SHP77 treated with DMSO at 0.1 percent for 48 hours (cell line): ENCODE measurements around the gene CHCHD1.
"Not testable (repeated sequence)": the region's sequence is repeated elsewhere in the genome, so short reads cannot be mapped to it uniquely, and the experiment has no call there.

Experiments
- DNase-seq: peaks from one replicate; lab custom pipeline; 2025; lab: John Stamatoyannopoulos, UW

The CHCHD1 gene

GRCh38 chr10:73813333-73813732 lies 31.5 kb downstream of the CHCHD1 start:
- DNase-seq = no peak

GRCh38 chr10:73814276-73814895 lies 32.5 kb downstream of the CHCHD1 start:
- DNase-seq = no peak

DNA sequence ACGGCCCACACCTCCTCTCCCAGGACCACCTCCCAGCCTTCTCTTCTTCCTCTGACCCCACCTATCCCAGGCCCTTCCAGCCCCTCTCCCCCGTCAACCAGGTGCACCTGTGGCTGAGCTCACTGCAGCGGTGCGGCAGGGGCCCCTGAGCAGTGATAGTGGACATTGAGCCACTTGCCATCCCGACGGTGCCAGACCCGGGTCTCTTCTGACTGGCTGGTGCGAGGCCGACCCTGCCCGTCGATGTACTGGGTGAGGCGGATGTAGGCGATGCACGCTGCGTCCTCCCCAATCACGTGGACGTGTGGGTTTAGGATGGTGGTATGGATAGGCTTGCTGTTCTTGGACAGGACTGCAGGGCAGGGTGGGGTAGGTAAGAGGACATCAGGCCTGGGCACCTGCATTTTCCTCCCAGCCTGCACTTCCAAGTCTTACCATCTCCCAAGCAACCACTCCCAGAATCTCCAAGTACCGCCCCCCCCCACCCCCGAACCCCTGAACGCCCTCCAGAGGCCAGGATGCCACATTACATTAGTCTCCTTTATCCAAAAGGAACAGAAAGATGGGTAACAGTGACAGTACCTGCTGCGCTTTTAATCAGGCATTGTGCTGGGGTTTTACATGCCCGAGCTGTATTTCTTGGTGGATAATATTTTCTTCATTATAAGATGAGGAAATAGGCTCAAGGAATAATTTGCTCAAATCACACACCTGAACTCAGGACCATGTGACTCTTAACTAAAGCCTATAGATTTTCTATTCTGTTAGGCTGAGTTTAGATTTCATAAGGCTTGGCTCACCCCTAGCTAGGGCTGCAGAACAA lies 33.3 kb downstream of the CHCHD1 start:
- DNase-seq = no peak

- DNase-seq = no peak
These were observed 33.8 kb downstream of the CHCHD1 start for GRCh38 chr10:73815719-73816030.

GRCh38 chr10:73816917-73817729 lies 35.3 kb downstream of the CHCHD1 start:
- no peak for DNase-seq

GRCh38 chr10:73817826-73818225 lies 36.0 kb downstream of the CHCHD1 start:
- DNase-seq = no peak

DNA sequence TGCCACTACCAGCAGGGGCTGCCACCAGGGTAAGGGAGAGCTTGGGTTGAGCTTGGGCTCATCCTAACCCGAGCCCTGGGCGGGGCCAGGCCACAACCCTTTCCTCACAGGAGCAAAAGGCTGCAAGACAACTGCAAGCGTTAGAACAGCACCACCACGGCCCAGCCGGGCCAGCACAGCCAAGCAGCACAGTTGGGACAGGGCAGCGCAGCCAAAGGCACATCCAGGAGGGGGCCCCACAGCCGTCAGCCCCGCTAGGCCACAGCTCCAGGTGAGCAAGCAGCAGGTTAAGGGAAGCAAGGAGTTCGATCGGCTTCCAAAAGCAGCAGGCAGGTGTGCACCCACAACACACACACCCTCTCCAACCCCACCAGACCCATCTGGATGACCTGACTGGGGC lies 36.6 kb downstream of the CHCHD1 start:
- DNase-seq = no peak

- DNase-seq = no peak
These were observed 37.2 kb downstream of the CHCHD1 start for GRCh38 chr10:73819081-73819480.

DNA sequence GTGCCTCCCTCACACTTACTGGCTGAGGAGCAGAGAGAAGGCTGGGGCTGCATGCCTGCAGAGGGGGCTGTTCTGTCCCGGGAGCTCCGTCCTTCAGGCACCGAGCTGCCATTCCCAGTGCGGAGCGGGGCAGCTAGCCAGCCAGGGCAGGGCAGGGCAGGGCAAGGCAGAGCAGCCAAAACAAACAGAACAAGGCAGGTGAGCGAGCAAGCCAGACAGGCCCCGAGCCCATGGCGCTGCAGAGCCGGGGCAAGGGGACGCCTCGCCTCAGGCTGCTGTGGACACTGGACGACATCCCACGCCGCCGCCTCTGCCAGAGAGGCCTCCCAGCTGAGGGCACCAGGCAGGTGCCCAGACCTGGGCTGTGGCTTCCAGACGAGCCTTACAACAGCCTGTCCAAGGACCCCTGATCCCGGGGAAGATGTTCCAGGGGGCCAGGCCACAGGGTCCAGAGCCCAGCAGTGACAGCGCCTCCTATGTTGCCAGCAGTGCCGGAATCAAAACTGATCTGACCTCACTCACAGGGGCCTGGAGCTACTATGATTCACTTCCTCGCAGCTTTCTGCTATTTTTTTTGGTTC lies 37.8 kb downstream of the CHCHD1 start:
- DNase-seq = no peak

GRCh38 chr10:73823391-73823790 lies 41.5 kb downstream of the CHCHD1 start:
- DNase-seq = no peak

- no peak for DNase-seq
These were observed 42.4 kb downstream of the CHCHD1 start for GRCh38 chr10:73824146-73824725.

DNA sequence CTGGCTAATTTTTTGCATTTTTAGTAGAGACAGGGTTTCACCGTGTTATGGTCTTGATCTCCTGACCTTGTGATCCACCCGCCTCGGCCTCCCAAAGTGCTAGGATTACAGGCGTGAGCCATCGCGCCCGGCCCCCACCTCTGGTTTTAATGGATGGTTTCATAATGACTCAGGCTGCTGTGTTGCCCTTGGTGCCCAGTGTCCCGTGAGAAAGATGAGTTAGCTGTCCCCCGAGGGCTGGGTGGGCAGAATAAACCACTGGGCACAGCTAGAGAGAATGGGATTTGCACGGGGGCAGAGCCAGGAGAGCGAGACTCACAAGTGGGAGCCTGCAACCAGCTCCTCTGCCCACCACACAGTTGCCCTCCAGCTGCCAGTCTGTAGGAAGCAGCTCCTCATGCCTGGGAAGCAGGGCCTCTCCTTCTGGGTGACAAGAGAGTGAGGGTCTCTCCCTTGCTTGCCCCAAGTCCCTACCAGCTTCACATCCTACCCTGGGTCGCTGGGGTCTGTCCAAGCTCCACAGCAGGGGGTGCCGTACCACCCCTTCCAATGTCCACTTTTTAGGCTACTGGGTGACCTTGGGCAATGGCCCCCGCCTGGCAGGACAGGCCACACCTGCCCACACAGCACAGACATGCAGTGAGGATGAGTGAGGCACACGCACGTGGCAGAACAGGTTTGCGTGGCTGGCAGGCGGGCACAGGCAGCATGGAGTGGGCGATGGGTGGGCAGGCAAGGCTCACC lies 45.7 kb downstream of the CHCHD1 start:
- DNase-seq = no peak

DNA sequence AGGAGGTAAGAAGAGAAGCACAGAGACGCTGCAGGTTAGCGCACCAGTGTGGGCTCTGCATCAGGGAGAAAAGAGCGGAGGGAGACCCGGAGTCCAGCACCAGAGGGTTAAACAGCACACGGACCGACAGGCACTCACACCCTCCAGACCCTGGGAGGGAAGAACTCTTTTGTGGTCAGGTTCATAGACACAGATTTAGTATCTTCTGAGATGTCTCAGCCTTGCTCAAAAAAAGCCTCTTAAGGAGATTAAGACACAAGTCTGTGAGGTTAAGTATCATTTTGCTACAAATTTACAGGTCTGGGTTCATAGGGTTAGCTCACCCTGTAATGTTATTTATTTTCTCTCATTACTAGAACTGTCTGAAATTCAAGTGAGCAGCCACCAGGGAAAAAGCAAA lies 46.3 kb downstream of the CHCHD1 start:
- DNase-seq = no peak

DNA sequence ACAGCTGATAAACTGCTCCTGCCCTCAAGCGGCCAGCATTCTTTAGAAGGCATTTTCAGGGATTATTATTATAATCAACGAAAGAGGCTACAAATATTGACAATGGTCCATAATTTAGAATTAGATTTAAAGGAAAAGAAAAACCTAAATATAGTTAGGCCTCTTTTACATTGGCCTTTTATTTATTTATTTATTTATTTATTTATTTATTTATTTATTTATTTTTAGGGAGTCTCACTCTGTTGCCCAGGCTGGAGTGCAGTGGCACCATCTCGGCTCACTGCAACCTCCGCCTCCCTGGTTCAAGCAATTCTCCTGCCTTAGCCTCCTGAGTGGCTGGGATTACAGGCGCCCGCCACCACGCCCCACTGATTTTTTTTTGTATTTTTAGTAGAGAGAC lies 47.2 kb downstream of the CHCHD1 start:
- DNase-seq = not testable (repeated sequence)
